Smooth muscle cell (in vitro differentiated cells): Measurements from ENCODE around the gene THSD8. TPM values are rescaled to one million over a fixed set of nuclear protein-coding genes. Genes with fewer than 3 reads are reported as not detected.

ENCODE experiments used
- DNase-seq: peaks from one replicate; lab custom pipeline; 2025; ENCODE audit not compliant: unreplicated experiment; lab: John Stamatoyannopoulos, UW
- H2AFZ ChIP-seq: fragments of 200-600 bp; sonication (generic); 2 replicates; pipeline ENCODE4 v1.6.0; 2016; ENCODE audit warnings: antibody characterized with exemption, low read depth, mild to moderate bottlenecking
- H3F3A ChIP-seq: fragments of 200-600 bp; sonication (generic); 2 replicates; pipeline ENCODE4 v1.6.0; 2017; ENCODE audit warnings: antibody characterized with exemption, low read depth
- H3K27ac ChIP-seq: fragments of 200-600 bp; sonication (generic); 2 replicates; pipeline ENCODE4 v1.5.1; 2016; ENCODE audit warnings: low read depth, mild to moderate bottlenecking
- H3K27me3 ChIP-seq: fragments of 200-600 bp; sonication (generic); 2 replicates; pipeline ENCODE4 v1.6.1; 2016; ENCODE audit warnings: low read depth, mild to moderate bottlenecking
- H3K36me3 ChIP-seq: fragments of 200-600 bp; sonication (generic); 2 replicates; pipeline ENCODE4 v1.5.1; 2016; ENCODE audit warnings: low read depth
- H3K4me1 ChIP-seq: fragments of 200-600 bp; sonication (generic); 2 replicates; pipeline ENCODE4 v1.5.1; 2016; ENCODE audit warnings: low read depth
- H3K4me2 ChIP-seq: fragments of 200-600 bp; sonication (generic); 2 replicates; pipeline ENCODE4 v1.6.0; 2016; ENCODE audit warnings: mild to moderate bottlenecking
- H3K4me3 ChIP-seq: fragments of 200-600 bp; sonication (generic); 2 replicates; pipeline ENCODE4 v1.5.1; 2016; ENCODE audit warnings: mild to moderate bottlenecking
- H3K79me2 ChIP-seq: fragments of 200-600 bp; sonication (generic); 2 replicates; pipeline ENCODE4 v1.6.0; 2016; ENCODE audit warnings: low read depth, mild to moderate bottlenecking
- H3K9ac ChIP-seq: fragments of 200-600 bp; sonication (generic); 2 replicates; pipeline ENCODE4 v1.6.0; 2016; ENCODE audit warnings: low read depth
- H3K9me3 ChIP-seq: fragments of 200-600 bp; sonication (generic); replicated peaks from 2 replicates; pipeline ENCODE4 v1.5.1; 2016; ENCODE audit warnings: low read depth
- H4K20me1 ChIP-seq: fragments of 200-600 bp; sonication (generic); 2 replicates; pipeline ENCODE4 v1.6.0; 2016; ENCODE audit warnings: low read depth
- WGBS: methylation state at CpG from one replicate; pipeline ENCODE4 v1.1.7; 2016; ENCODE audit warnings: low lambda C conversion rate; 5-methylcytosine and 5-hydroxymethylcytosine counted together
- polyA plus RNA-seq: library from polyadenylated mRNA; unstranded; fragments of >200 nt; fragmentation: Nextera tagmentation; extraction: Ambion mirVana; gene quantifications from 2 replicates; pipeline ENCODE4 v1.2.1, GENCODE V29; 2016
- total RNA-seq: library from RNA; depleted of rRNA; stranded (reverse); fragments of >200 nt; gene quantifications from 2 replicates; pipeline ENCODE4 v1.2.3, GENCODE V29; 2014
- TF ChIP-seq, protein P1 (sequence below): fragments of 200-600 bp; sonication (generic); IDR thresholded peaks from 2 replicates; pipeline ENCODE4 v1.5.1; 2017; ENCODE audit warnings: borderline replicate concordance, mild to moderate bottlenecking, antibody characterized with exemption; ENCODE audit not compliant: insufficient read depth, poor library complexity, severe bottlenecking

The THSD8 gene
- total and polyA plus RNA-seq, 2 experiments from 2014 or later = 8.0 TPM; not detected in 1

DNA sequence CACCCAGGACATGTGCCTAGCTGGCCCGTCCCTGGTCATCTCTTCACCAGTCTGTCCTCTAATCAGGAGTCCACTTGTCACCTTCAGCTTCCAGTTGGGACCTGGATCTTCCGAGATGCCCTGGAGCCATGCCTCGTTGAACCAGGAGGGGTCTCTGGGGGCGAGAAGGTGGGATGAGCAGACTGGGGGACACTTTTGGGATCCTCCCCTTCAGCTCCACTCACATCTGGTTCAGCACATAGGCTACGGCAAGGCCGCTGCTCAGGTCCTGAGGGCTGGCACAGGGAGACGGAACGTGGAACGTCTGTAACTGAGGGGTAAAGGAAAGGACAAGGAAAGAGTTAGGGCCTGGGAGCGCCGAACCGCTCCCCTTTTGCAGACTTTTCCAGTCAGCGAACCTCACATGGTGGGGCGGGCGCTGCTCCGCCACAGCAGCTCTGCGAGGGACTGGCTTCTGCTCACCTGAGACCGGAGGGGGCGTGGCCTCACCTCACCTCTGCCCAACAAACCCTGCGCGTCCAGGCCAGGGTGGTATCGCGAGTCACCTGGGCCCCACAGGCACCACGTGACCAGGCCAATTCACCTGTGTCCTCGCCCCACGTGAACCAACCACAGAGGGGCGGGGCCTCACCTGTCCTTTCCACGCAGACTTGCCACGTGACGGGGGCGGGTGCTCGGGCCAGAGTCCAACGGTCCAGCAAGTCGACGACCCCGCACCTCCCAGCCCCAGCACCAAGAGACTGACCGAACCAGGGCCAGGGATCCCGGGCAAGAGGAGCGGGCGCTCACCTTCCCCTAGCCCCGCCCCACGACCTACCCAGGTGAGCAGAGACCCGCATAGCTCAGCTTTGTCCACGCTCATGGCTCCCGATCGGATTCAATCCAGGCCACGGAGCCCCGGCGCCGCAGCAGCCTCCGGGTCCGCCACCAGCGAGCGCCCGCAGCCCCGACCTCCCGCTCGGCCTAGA is 27.0 kb upstream of the THSD8 start, which contains the start of gene HOOK2:
TSS of gene HOOK2 (minus strand) at position 965 of the 968 bp plus-strand sequence. CDS start at position 862, 103 bp downstream.
- peaks cover 6% of the 10 kb centered on the region for H3K79me2 ChIP-seq
- H3K4me2 ChIP-seq = peak within 1 kb of the TSS; percentile 94
- peak within 1 kb of the TSS; percentile 66 for H3K4me3 ChIP-seq
- DNase-seq = no peak
- 20% methylated on average over 40 of the region's 58 CpGs for WGBS
- TF ChIP-seq, protein P1, sequence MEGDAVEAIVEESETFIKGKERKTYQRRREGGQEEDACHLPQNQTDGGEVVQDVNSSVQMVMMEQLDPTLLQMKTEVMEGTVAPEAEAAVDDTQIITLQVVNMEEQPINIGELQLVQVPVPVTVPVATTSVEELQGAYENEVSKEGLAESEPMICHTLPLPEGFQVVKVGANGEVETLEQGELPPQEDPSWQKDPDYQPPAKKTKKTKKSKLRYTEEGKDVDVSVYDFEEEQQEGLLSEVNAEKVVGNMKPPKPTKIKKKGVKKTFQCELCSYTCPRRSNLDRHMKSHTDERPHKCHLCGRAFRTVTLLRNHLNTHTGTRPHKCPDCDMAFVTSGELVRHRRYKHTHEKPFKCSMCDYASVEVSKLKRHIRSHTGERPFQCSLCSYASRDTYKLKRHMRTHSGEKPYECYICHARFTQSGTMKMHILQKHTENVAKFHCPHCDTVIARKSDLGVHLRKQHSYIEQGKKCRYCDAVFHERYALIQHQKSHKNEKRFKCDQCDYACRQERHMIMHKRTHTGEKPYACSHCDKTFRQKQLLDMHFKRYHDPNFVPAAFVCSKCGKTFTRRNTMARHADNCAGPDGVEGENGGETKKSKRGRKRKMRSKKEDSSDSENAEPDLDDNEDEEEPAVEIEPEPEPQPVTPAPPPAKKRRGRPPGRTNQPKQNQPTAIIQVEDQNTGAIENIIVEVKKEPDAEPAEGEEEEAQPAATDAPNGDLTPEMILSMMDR = no peak
- H2AFZ ChIP-seq = peak within 1 kb of the TSS; percentile 39
- no peaks in the 10 kb centered on the region for H4K20me1 ChIP-seq
- peak within 1 kb of the TSS; percentile 70 for H3K9ac ChIP-seq
- no peaks in the 10 kb centered on the region for H3K27me3 ChIP-seq
- no peaks in the 10 kb centered on the region for H3K36me3 ChIP-seq
- peaks cover 19% of the 10 kb centered on the region for H3K4me1 ChIP-seq
- H3F3A ChIP-seq = peaks cover 34% of the 10 kb centered on the region
- no peaks in the 10 kb centered on the region for H3K9me3 ChIP-seq
- H3K27ac ChIP-seq = peak within 1 kb of the TSS; percentile 51

DNA sequence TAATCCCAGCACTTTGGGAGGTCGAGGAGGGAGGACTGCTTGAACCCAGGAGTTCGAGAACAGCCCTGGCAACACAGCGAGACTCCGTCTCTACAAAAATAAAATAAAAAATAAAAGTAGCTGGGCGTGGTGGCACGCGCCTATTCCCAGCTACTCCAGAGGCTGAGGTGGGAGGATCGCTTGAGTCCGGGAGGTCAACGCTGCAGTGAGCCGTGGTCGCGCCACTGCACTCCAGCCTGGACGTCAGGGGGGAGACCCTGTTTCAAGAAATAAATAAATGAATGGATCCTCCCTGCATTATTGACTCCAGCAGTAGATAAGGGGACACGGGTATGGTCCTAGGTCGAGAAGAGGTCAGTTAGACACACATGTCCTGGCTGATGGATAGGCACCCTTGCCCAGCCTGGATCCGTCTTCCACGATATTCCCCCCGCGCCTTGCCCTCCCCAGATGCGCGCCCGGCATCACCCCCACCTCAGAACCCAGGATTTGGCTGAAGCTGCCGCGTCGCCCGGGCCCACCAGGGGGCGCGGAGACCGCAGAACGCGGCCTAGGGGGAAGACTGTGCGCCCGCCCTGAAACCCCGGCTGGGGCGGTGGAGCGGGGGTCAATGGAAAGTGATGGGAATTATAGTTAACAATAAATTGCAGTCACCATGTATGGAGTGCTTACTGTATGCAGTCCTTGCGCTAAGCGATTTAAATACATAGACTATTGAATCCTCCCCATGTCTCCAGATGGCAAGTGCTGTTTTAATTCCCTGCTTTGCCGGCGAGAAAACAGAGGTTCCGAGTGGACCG is 24.5 kb upstream of the THSD8 start:
- Histone ChIP-seq H3K27ac (peak overlapping the region; percentile 93), H3F3A (peaks cover 40% of the 10 kb centered on the region), H3K79me2 (peaks cover 6% of the 10 kb centered on the region), H3K9me3 (no peaks in the 10 kb centered on the region), H3K4me1 (peaks cover 19% of the 10 kb centered on the region), H2AFZ (peak overlapping the region; percentile 62), H3K9ac (peak overlapping the region; percentile 58), H4K20me1 (no peaks in the 10 kb centered on the region), H3K36me3 (no peaks in the 10 kb centered on the region), H3K27me3 (no peaks in the 10 kb centered on the region), H3K4me3 (peak overlapping the region; percentile 61), H3K4me2 (peak overlapping the region; percentile 89)
- TF ChIP-seq, protein P1 = peak; percentile 95
- WGBS = 15% methylated on average over 41 of the region's 43 CpGs
- DNase-seq = peak; percentile 67

DNA sequence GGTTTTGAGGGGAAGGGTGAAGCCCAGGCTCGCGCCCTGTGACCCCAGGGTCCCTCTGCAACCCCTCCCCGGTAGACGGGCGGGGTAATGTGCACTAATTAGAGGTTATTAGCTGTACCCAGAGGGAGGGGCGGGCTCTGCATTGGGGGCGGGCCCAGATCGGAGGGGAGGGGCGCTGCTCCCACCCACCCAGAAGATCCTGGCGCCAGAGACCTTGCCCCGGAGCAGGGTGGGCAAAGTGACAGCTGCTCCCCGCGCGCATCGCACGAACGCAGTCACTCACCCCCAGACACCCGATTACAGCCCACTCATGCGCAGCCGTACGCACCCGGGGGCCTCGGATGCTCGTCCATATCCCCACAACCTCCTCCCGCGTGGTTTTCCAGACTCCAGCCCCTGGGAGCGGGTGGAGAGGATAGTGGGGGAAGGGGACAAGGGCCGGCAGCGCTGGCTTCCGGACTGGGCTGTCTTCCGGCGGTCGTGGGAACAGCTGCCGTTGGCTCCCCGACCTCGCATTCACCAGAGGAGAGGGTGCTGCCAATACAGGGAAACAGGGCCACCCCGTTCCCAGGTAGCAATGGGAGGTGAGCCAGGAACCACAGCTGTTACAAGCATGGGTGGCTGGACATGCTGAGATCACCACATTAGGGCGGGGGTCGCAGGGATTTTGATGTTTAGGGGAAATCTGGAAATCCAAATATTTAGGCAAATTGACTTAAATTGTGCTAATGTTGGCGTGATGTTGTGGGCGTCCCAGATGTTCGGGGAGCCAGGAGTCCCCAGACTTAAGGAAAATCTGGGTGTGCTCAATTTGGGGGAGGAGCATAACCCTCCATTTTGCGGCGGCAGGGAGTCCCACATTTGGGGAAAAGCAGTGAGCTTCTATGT is 23.6 kb upstream of the THSD8 start:
- DNase-seq = no peak
- peak overlapping the region; percentile 61 for H3K4me3 ChIP-seq
- H2AFZ ChIP-seq = no peak overlapping the region
- H3F3A ChIP-seq = peaks cover 41% of the 10 kb centered on the region
- H3K4me1 ChIP-seq = peaks cover 23% of the 10 kb centered on the region
- peak overlapping the region; percentile 93 for H3K27ac ChIP-seq
- H3K9me3 ChIP-seq = no peaks in the 10 kb centered on the region
- no peaks in the 10 kb centered on the region for H3K36me3 ChIP-seq
- WGBS = 3% methylated on average over 40 of the region's 44 CpGs
- H3K27me3 ChIP-seq = no peaks in the 10 kb centered on the region
- peak overlapping the region; percentile 67 for H3K9ac ChIP-seq
- no peaks in the 10 kb centered on the region for H4K20me1 ChIP-seq
- TF ChIP-seq, protein P1 = no peak
- peak overlapping the region; percentile 89 for H3K4me2 ChIP-seq
- peaks cover 6% of the 10 kb centered on the region for H3K79me2 ChIP-seq
